HG02973 (cell line): ENCODE measurements around the gene GLDN.
"Not testable (repeated sequence)": the region's sequence is repeated elsewhere in the genome, so short reads cannot be mapped to it uniquely, and the experiment has no call there.

ENCODE experiments used
- ATAC-seq: cut with Tn5 transposase; IDR thresholded peaks from one replicate; pipeline ENCODE4 v1.9.1; 2021; ENCODE audit warnings: moderate library complexity; ENCODE audit not compliant: unreplicated experiment

The GLDN gene

DNA sequence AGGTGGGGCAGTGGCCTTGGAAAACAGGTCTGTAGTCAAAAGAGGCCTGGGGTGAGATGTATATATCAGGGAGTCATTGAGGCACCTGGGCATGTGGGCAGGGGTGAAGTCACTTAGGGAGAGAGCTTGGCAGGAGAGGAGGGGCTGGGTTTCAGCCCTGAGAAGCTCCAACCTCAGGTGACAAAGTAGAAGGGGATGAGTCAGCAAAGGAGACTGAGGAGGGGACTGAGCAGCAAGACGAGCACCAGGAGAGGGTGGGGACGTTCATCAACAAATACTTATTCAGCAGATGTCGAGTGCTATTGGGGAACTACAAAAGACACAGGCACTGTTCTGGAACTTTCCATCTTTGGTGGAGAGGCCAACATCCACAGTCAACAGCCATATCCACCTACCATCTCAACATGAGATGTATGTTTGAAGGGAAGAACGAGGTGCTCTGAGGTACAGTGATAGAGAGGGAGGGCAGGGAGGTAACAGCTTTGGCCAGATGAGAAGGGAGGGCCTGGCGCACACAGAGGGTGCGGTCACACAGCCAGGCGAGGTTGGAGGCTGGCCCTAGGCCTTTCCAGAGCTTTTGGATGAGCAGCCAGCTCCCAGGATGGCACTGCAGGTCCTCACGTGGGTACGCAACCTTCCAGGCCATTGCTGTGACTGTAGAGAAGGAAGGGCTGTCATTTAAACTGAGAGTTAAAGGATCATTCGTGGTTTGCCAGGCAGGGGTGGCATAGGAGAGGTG, 45.7 kb downstream of the GLDN start:
- ATAC-seq = no peak

DNA sequence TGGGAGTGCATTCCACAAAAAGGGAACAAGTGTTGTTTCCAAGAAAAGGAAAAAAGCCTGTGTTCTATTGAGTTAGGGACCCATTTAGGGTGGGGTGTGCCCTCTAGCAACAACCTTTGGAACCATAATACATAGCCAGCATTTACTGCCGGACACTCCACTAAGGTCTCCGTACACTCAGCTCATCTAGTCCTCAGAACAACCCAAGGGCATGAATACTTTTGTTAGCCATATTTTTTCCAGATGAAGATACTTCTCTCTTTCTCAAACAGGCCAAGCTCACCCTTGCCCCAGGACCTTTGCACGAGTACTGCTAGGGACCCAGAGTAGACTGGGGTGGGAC, 46.2 kb downstream of the GLDN start:
- no peak for ATAC-seq

DNA sequence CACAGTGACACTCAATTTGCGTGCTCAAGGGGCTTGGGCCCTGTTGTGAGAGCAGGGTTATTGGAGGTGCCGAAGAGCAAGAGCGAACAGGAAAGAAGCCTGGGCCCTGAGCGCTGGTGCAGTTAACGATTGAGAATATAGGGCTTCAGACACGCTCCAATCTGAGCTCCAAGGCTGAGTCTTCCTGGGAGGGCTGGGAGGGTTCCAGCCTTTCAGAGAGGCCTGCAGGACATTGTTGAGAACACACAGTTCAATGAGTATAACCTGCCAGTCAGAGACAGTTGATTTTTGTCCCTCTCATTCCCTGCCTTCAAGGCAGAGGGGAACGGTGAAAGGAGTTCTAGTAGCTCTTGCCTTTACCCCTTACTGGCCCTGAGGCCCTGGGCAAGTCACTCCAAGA, 47.3 kb downstream of the GLDN start:
- ATAC-seq = no peak

DNA sequence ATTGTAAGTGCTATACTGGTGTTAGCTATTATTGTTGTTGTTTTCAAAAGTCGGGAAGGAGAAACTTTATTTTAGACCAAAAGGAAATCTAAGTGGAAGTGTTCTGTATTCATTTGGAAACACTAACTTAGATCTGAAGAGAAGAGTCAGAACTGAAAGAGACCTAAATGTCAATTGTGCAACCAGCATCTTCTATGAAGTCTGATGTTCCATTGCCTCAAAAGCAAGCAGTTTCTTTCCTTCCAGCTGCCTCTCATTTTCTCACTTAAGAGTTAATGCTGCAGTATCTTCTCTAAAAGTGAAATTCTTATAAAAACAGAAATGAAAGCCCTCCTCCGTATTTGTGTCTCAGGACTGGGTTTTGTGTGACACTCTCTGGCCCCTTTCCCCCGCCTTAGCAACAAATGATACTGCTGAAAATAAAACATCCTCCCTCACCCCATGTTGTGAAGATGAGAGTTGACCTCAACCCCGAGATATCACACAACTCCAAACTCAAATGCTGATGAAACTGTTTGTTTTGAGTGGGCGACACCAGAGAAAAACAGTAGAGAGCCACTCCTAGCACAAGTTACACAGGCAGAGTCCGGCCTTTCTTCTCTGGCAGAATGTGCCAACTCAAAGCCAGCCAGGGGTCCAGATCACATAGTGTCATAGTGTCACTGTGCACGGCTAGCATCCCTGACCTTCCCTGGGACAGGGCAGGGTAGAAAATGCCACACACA, 48.9 kb downstream of the GLDN start:
- no peak for ATAC-seq

DNA sequence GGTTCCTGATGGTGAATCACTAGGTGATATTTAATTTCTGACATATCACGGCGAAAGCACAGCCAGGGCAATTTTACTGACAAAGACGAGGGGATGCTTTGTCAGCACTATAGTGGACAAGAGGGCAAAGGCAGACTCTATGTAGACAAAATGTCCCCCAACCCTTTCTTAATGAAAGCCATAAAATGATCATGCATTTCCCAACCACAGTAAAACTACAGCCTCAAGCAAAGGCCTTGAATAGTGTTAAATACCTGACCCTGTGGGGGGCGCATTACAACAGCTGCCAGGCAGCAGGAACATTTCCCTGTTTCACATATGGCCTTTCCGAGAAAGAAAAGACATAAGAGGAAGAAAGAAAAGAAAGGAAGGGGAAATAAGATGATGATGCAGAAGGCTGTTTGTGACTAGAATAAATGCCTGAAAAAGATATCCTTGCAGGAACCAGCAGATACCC, 49.5 kb downstream of the GLDN start:
- no peak for ATAC-seq

DNA sequence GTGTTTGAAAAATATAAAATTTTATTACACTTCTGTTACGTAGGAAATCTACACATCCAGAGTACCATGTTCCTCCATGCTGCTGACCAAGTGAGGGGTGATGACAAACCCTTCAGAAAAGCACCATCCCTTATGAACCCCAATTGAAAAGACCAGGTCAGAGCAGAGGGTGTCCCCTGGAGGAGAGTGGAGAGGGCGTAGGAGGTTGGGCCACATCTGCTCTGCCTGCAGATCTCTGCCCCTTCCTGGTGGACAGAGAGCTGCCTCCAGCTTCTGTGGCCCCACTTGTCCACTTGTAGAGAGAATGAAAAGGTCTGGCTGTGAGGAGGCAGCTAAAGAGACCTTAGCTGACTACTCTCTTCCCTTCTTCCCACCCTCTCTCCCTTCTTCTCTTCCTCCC, 55.5 kb downstream of the GLDN start:
- no peak for ATAC-seq

DNA sequence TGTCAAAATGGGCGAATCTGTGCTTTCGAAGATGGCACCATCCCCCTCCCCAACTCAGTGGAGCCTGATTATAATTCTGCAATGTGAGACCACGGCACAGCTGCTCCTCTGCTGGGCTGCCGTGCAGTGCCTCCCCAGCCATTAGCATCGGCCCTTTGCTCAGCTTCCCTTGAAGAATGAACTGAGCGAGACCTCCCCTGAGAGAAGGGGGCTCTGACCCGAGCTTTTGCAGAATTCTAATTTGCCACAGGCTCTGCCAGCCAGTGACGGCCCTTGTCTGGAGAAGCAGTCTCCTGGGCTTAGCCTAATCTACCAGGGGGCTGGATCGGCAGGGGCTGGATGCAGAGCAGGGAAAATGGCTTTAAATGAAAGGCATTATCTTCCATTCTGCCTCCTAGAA, 57.2 kb downstream of the GLDN start:
- ATAC-seq = no peak

DNA sequence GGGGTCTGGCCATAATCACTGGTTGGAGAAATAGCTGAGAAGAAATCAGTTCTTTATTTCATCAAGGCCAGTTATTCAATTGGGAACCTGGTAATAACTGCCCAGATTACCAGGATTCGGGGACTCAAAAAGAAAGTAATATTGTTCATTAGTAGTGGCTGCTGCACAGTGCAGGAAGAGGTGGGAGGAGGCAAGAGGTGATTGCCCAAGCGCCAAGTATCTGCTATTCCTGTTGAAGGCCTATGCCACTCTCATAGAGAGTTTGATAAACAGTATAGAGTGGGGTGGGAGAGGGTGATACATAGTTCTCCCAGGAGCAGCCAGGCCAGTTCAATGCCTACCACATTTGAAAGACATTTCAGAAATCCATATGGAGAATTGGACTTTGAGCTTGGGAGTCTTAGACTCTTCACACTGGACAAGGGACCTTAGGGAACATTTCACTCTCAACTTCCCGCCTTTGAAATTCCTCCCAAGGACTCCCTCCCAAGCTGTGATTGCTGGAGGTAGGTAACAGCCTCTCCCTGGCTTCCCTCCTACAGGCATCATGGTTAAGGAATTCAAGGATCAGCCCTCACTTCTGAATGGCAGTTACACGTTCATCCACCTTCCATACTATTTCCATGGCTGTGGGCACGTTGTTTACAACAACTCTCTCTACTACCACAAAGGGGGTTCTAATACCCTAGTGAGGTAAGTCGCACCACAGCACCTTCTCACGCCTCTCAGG, 59.8 kb downstream of the GLDN start:
- ATAC-seq = no peak

DNA sequence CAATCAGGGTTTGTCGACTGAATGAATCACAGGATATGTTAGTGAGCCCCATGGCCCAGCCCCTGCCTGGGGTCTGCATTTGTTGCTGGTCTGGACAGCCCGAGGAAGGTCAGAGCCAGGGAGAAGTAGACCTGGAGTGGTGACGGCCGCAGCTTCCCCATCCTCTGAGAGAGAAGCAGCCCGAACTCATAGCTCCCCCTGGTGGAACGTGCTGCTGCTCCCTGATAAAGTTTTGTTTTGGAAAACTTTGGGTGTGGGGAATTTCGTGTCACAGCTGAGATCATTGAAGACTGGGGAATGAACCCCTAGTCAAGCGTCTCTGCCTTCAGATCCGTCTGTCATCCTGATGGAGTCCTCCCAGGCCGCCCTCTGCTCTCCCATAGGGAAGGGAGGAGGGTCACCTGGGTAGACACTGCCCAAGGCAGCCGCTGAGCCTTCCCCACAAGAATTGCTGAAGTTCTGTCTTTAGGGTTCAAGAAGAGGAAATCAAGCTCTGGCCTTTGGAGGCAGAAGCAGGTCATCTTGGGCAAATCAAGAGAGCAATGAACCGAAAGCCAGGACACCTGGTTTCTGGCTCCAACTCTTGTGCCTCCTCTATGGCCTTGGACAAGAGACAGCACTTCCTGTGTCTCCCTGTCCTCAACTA, 60.5 kb downstream of the GLDN start:
- no peak for ATAC-seq

DNA sequence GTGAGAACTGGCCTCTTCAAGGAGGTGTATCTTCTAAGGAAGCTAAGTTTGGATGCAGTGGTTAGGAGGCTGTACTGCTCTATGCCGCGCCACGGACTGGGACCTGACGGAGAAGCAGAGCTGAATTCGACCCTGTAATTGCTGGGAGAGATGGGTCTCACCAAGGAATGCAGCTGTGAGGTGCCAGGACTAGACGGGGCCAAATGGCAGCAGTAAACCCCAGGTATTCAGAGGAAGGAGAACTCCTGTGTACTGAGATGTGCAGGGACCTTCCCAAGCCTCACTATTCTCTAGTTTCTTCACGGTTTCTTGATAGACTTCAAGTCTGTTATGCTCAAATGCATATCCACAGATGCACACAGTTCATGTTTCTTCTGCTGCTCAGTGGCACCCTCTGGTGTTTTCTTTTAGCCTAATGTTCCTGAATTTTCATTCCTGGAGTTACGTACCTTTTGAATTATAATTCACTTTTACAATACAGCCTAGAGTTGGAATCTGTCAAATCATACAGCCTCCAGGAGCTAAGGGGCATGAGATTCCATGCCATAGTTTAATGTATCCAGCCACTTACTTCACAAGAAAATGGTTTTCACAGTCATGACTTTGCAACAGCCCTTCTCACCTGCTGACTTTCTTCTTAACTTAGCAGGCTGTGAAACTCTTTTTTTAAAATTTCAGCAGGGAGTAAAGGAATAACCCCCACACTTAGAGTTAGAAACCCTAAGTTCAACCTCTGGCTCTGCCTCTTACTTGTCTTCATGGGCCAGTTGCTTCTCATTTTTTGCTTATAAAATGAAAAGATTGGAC, 61.8 kb downstream of the GLDN start:
- ATAC-seq = no peak

DNA sequence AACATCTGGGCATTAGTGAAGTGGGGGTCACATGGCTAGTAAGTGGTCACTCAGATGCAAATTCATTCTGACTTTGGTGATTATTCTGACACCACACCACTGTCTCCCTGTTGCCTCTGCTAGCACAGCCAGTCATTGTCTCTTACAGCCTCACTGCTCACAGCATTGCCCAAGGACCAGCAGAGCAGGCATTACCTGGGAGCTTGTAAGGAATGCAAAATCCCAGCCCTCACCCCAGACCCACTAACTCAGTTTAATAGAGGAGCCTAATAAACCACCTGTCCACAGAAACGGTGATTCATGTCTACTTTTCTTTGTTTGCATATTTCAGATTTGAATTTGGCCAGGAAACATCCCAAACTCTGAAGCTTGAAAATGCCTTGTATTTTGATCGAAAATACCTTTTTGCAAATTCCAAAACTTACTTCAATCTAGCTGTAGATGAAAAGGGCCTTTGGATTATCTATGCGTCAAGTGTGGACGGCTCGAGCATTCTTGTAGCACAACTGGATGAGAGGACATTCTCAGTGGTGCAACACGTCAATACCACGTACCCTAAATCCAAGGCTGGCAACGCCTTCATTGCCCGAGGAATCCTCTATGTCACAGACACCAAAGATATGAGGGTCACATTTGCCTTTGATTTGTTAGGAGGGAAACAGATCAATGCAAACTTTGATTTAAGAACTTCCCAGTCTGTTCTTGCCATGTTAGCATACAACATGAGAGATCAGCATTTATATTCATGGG, 62.7 kb downstream of the GLDN start:
- no peak for ATAC-seq

DNA sequence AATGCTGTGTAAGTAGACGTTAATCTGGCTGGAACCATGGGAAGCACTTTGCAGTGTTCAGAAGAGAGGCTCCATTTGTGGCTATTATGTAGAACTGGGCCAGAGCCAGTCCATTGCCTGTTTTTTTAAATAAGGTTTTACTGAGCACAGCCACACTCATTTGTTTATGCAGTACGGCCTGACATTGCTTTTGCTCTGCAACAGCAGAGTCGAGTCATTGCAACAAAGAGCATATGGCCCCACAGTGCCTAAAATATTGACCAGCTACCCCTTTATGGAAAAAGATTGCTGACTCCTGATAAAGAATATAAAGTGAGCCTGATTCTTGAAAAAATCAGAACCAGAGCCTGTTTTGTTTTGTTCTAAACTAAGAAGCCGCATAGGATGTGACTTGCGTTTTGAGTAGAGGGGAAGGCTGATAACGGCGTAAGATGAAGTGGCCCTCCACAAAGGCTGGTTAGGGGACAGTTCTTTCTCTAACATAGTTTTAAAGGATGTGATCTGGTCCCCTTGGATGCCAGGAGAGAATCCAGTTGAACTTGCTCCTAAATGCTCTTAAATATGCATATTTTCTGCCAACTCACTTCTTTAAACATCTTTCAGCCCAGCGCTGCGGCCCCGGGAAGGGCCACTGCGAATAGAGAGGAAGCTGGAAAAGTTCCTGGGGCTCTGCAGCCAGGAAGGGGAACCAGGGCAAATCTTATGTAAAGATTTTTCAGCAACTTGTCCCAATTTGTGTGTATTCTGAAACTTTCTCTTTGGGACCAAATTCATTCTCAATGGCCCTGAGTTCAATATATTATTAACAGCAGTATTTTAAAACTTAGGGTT, 64.5 kb downstream of the GLDN start:
- ATAC-seq = no peak

DNA sequence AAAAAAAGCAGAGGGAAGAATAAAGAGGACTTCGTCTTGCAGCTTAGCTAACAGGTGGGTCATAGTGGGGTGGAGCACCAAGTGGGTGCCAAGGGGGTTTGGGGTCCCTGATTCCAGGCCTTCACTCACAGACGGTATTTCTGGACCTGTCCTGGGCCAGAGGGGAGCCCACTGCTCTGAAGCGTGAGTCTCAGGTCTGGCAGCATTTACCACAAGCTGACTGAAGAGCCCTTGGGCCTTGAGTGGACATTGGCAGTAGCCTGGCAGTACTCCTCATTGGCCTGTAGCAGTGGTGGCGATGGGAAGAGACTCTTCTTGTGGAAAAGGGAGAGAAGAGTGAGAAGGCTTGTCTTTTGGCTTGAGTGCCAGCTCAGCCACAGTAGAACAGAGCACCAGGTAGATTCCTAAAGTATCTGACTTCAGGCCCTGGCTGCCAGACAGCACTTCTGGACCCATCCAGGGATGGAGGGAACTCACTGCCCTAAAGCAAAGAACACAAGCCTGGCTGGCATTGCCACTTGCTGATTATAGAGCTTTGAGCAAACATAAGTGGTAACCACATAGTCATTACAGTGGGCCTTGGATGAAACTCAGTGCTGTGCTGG, 72.9 kb downstream of the GLDN start:
- no peak for ATAC-seq

DNA sequence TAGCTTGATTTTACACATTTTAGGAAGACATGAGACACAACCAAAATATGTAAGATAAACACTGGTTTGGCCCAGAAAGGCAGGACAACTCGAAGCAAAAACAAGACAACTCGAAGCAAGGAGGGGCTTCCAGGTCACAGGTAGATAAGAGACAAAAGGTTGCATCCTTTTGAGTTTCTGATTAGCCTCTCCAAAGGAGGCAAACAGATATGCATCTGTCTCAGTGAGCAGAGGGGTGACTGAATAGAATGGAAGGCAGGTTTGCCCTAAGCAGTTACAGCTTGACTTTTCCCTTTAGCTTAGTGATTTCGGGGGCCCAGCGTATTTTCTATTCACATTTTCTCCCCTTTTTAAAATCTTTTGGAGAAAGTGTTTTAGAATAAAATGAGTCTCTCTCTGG, 74.7 kb downstream of the GLDN start:
- ATAC-seq = no peak

DNA sequence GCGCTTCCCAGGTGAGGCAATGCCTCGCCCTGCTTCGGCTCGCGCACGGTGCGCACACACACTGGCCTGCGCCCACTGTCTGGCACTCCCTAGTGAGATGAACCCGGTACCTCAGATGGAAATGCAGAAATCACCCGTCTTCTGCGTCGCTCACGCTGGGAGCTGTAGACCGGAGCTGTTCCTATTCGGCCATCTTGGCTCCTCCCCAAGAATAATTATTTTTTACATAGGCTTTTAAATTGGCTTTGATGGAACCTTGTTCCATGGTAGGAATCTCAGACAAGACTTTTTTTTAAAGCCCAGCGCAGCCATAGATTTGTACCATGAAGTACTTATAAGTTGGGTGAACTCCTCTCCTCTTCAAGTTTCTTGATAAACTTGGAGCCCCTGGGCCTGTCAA, 81.6 kb downstream of the GLDN start:
- not testable (repeated sequence) for ATAC-seq

DNA sequence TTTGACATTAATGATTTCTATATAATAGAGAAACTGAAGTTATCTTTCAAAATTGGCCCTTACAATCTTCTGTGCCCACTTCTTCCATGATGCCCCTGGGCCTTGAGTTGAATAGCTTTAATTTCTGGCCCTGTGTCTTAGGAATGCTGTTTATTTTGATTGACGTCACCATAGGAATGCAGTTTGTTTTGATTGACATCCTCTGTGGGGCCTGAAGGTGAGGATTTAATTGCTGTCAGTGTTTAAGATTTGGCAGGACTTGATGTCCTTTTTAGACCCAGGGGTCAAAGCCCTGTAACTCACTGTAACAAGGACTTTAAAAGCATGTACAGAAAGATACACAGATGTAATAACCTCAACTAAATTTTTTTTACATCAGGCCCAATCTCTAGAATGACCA, 83.3 kb downstream of the GLDN start:
- ATAC-seq = no peak

DNA sequence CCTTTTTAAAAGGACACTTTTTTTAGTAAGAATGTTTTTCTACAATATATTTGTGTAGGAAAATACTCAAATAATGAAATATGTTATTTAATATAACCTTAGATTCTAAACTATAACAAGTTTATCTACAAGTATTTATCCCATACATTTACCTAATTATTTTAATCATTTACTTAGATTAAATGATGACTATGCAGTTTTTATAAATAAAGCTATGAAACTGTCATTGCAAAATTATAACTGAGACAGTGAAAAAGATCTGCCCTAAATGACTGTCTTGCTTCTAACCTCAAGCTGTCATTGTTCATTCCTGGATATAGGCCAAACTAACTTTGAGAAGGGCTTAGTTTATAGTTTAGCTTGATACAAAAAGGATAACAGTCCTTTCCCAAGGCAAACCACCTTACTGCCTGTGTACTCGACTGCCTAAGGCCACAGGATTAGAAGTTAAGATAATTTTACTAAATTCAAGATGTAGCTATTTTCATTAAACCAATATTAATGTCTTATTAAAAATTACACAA, 84.1 kb downstream of the GLDN start:
- no peak for ATAC-seq

DNA sequence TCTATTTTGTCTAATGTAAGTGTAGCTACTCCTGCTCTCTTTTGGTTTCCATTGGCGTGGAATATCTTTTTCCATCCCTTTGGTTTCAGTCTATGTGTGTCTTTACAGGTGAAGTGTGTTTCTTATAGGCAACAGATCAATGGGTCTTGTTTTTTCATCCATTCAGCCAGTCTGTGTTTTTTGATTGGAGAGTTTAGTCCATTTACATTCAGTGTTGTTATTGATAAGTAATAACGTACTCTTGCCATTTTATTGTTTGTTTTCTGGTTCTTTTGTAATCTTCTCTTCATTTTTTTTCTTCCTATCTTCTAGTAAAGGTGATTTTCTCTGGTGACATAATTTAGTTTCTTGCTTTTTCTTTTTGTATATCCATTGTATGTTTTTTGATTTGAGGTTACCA, 97.1 kb downstream of the GLDN start:
- no peak for ATAC-seq
